Endothelial cell of umbilical vein (primary cell): ENCODE data around the gene ENO2. TPM values are rescaled to one million over a fixed set of nuclear protein-coding genes. Genes with fewer than 3 reads are reported as not detected.

ENCODE experiments used
- BruUV-seq: library from RNA; stranded (reverse); fragments of 400-500 nt; replicated peaks from 2 replicates; lab custom pipeline; 2021; lab: Mats Ljungman, UMichigan
- CTCF ChIA-PET: fragments of 300-600, 350-600 bp; sonication (Branson Sonifier 250); formaldehyde crosslinking; loops from one replicate; lab custom pipeline; 2021; ENCODE audit warnings: antibody characterized with exemption, inconsistent platforms; lab: Charles Lee
- POLR2A ChIA-PET: fragments of 300-600, 350-600 bp; sonication (Branson Sonifier 250); formaldehyde crosslinking; loops from one replicate; lab custom pipeline; 2021; ENCODE audit warnings: antibody characterized with exemption, inconsistent platforms; lab: Charles Lee
- DNase-seq: peaks from one replicate; pipeline ENCODE4 v3.0.0-alpha.2; 2011; ENCODE audit warnings: low read depth, low spot score
- FAIRE-seq: peaks from 2 replicates; lab custom pipeline; 2011; peaks lifted over from hg19 to GRCh38; lab: Jason Lieb, UNC
- H2AFZ ChIP-seq: 2 replicates; pipeline ENCODE4 v1.6.0; 2012; ENCODE audit warnings: low read depth, low read length, control low read depth, inconsistent platforms
- H3K27ac ChIP-seq: 2 replicates; pipeline ENCODE4 v1.5.1; 2011; ENCODE audit warnings: low read depth, mild to moderate bottlenecking, control low read depth, low read length, moderate library complexity; ENCODE audit not compliant: insufficient read depth
- H3K27me3 ChIP-seq, 2 experiments: 2 replicates each; pipeline versions ENCODE4 v1.6.0 to v1.6.1; 2011; ENCODE audit warnings: low read length in 2 of 2, mixed read lengths in 1 of 2; ENCODE audit not compliant: control insufficient read depth in 2 of 2, insufficient read depth in 2 of 2
- H3K36me3 ChIP-seq, 2 experiments: 2 replicates in 1 of 2; 3 replicates in 1 of 2; pipeline ENCODE4 v1.5.1; 2011; ENCODE audit warnings: low read length in 2 of 2, mild to moderate bottlenecking in 1 of 2, moderate library complexity in 1 of 2; ENCODE audit not compliant: control insufficient read depth in 2 of 2, insufficient read depth in 2 of 2; ENCODE audit errors: extremely low read depth in 1 of 2
- H3K4me1 ChIP-seq: 3 replicates; pipeline ENCODE4 v1.5.1; 2011; ENCODE audit warnings: mild to moderate bottlenecking, low read length; ENCODE audit not compliant: control insufficient read depth, insufficient read depth; ENCODE audit errors: extremely low read depth
- H3K4me2 ChIP-seq: 2 replicates; pipeline ENCODE4 v1.6.1; 2011; ENCODE audit warnings: low read length, control low read depth, mixed read lengths; ENCODE audit not compliant: insufficient read depth
- H3K4me3 ChIP-seq, 3 experiments: fragments of 200-600 bp in 1 of 3; sonication (generic), shearing (Covaris generic) in 1 of 3; replicated peaks in 1 of 3; 2 replicates each; pipeline ENCODE4 v1.5.1; 2011 to 2016; ENCODE audit warnings: control low read depth in 3 of 3, low read length in 3 of 3, mild to moderate bottlenecking in 2 of 3, inconsistent platforms in 1 of 3, low read depth in 1 of 3, moderate library complexity in 1 of 3; ENCODE audit not compliant: insufficient read depth in 1 of 3
- H3K79me2 ChIP-seq: 2 replicates; pipeline ENCODE4 v1.6.0; 2012; ENCODE audit warnings: low read length, inconsistent platforms; ENCODE audit not compliant: control insufficient read depth, insufficient read depth
- H3K9ac ChIP-seq: replicated peaks from 2 replicates; pipeline ENCODE3; 2011; ENCODE audit warnings: low read length, control low read depth; ENCODE audit not compliant: insufficient read depth; ENCODE audit errors: extremely low read depth
- H3K9me1 ChIP-seq: replicated peaks from 3 replicates; pipeline ENCODE4 v1.6.0; 2011; ENCODE audit warnings: mild to moderate bottlenecking, low read length; ENCODE audit not compliant: control insufficient read depth, insufficient read depth; ENCODE audit errors: extremely low read depth
- H3K9me3 ChIP-seq: replicated peaks from 2 replicates; pipeline ENCODE4 v1.5.1; 2012; ENCODE audit warnings: low read length, inconsistent platforms; ENCODE audit not compliant: control insufficient read depth, insufficient read depth
- H4K20me1 ChIP-seq: replicated peaks from 2 replicates; pipeline ENCODE3; 2011; ENCODE audit warnings: mild to moderate bottlenecking, low read length; ENCODE audit not compliant: control insufficient read depth, insufficient read depth; ENCODE audit errors: extremely low read depth
- EZH2 ChIP-seq: IDR thresholded peaks from 2 replicates; pipeline ENCODE4 v1.6.1; 2012; ENCODE audit warnings: borderline replicate concordance, low read depth, mild to moderate bottlenecking, moderate library complexity, low read length, inconsistent platforms; ENCODE audit not compliant: severe bottlenecking
- GATA2 ChIP-seq: IDR thresholded peaks from 2 replicates; pipeline ENCODE4 v1.7.0; 2011; ENCODE audit warnings: low read depth, mild to moderate bottlenecking, moderate library complexity, mixed read lengths, low read length; ENCODE audit not compliant: insufficient read length, insufficient read depth
- POLR2AphosphoS5 ChIP-seq: IDR thresholded peaks from 2 replicates; pipeline ENCODE4 v1.6.1; 2012; ENCODE audit warnings: low read depth, mild to moderate bottlenecking, control low read depth, low read length, moderate library complexity; ENCODE audit not compliant: insufficient read depth
- dilution Hi-C: fragments of 300-500 bp; cut with MboI; formaldehyde crosslinking; loops from one replicate; pipeline ENCODE4 v1.15.0; 2019; ENCODE audit warnings: low sequenced_read_pairs; ENCODE audit not compliant: extremely low pct_ligation_motif_present
- intact Hi-C: fragments of 100-400 bp; cut with micrococcal nuclease; formaldehyde crosslinking; loops from one replicate; pipeline ENCODE4 v1.10.0; 2022
- polyA plus RNA-seq, 4 experiments: library from polyadenylated mRNA; depleted of rRNA in 3 of 4; stranded (reverse) in 3 of 4; unstranded in 1 of 4; fragments of >200 nt; gene quantifications; 2 replicates each; pipeline versions ENCODE4 v1.2.1 to v1.2.3, GENCODE V29; 2011 to 2012; ENCODE audit warnings: missing spikeins in 1 of 4
- total RNA-seq: library from RNA; stranded (reverse); gene quantifications from 2 replicates; pipeline ENCODE4 v1.2.3, GENCODE V29; 2021
- TF ChIP-seq, protein P1 (sequence below), 2 donors: IDR thresholded peaks; 1 replicate in 1 of 2; 2 replicates in 1 of 2; pipeline ENCODE4 v1.5.1; 2011; ENCODE audit warnings: low read length in 2 of 2, mild to moderate bottlenecking in 2 of 2, moderate library complexity in 2 of 2, control low read depth in 1 of 2, inconsistent platforms in 1 of 2, low read depth in 1 of 2; ENCODE audit not compliant: insufficient read depth in 1 of 2; ENCODE audit errors: extremely low read depth in 1 of 2
- TF ChIP-seq, protein P2 (sequence below): IDR thresholded peaks from 2 replicates; pipeline ENCODE4 v1.6.1; 2011; ENCODE audit not compliant: insufficient read depth, insufficient read length

ENO2 gene
- total and polyA plus RNA-seq, 2 donors (not counting 3 experiments of a cell fraction or from before 2014, with no cell fraction given): 11.4 to 18.6 TPM

DNA sequence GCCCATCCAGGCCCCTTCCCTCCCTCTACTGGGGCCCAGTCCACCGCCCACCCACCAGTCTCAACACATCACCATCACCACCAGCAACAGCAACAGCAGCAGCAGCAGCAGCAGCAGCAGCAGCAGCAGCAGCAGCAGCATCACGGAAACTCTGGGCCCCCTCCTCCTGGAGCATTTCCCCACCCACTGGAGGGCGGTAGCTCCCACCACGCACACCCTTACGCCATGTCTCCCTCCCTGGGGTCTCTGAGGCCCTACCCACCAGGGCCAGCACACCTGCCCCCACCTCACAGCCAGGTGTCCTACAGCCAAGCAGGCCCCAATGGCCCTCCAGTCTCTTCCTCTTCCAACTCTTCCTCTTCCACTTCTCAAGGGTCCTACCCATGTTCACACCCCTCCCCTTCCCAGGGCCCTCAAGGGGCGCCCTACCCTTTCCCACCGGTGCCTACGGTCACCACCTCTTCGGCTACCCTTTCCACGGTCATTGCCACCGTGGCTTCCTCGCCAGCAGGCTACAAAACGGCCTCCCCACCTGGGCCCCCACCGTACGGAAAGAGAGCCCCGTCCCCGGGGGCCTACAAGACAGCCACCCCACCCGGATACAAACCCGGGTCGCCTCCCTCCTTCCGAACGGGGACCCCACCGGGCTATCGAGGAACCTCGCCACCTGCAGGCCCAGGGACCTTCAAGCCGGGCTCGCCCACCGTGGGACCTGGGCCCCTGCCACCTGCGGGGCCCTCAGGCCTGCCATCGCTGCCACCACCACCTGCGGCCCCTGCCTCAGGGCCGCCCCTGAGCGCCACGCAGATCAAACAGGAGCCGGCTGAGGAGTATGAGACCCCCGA, 22.5 kb downstream of the ENO2 start:
- ChIA-PET POLR2A (interaction anchor here (2.8 kb wide), 1 partner anchor 11 kb away, joined by 16 read pairs; no protein-coding TSS in a partner anchor), CTCF (interaction anchor here (0.8 to 5.3 kb wide), 10 partner anchors 8 to 67 kb away, joined by 3 to 94 read pairs (median 8); partner anchors contain the start of genes ATN1, EMG1, PHB2 and PTPN6)
- Histone ChIP-seq H4K20me1 (peaks cover 2% of the 10 kb centered on the region), H2AFZ (no peak overlapping the region), H3K4me1 (peaks cover 22% of the 10 kb centered on the region), H3K27me3 (no peaks in the 10 kb centered on the region), H3K9me3 (no peaks in the 10 kb centered on the region), H3K36me3 (peaks cover 5 to 36% of the 10 kb centered on the region in 2 experiments), H3K79me2 (peaks cover 16% of the 10 kb centered on the region), H3K4me3 (peak overlapping the region in 1 of 3 experiments; percentile 51), H3K9me1 (no peaks in the 10 kb centered on the region), H3K4me2 (peak overlapping the region; percentile 34), H3K27ac (peak overlapping the region; percentile 20), H3K9ac (peak overlapping the region; percentile 59)
- dilution Hi-C loops: no loop called here
- DNase-seq: no peak
- no peak for FAIRE-seq
- TSS peak; percentile 44 for BruUV-seq
- no peak for TF ChIP-seq GATA2
- TF ChIP-seq, protein P1, sequence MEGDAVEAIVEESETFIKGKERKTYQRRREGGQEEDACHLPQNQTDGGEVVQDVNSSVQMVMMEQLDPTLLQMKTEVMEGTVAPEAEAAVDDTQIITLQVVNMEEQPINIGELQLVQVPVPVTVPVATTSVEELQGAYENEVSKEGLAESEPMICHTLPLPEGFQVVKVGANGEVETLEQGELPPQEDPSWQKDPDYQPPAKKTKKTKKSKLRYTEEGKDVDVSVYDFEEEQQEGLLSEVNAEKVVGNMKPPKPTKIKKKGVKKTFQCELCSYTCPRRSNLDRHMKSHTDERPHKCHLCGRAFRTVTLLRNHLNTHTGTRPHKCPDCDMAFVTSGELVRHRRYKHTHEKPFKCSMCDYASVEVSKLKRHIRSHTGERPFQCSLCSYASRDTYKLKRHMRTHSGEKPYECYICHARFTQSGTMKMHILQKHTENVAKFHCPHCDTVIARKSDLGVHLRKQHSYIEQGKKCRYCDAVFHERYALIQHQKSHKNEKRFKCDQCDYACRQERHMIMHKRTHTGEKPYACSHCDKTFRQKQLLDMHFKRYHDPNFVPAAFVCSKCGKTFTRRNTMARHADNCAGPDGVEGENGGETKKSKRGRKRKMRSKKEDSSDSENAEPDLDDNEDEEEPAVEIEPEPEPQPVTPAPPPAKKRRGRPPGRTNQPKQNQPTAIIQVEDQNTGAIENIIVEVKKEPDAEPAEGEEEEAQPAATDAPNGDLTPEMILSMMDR (IDR thresholded peaks at IDR 0.05; ENCODE audit: extremely low read depth in 1 of 2, insufficient read depth in 1 of 2, low read depth in 1 of 2, low read length in 2 of 2): no peak
- no peak for TF ChIP-seq EZH2
- TF ChIP-seq, protein P2, sequence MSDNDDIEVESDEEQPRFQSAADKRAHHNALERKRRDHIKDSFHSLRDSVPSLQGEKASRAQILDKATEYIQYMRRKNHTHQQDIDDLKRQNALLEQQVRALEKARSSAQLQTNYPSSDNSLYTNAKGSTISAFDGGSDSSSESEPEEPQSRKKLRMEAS: no peak
- no peak for TF ChIP-seq POLR2AphosphoS5
- intact Hi-C loops: no loop called here
